Muscle of arm (tissue), 12 donors: ENCODE data around the gene PLXND1. TPM values are rescaled to one million over a fixed set of nuclear protein-coding genes. Genes with fewer than 3 reads are reported as not detected.
"Not testable (repeated sequence)": the region's sequence is repeated elsewhere in the genome, so short reads cannot be mapped to it uniquely, and the experiment has no call there.

ENCODE experiments used
- DNase-seq: peaks from one replicate; pipeline ENCODE4 v3.0.0-alpha.2; 2013
- polyA plus RNA-seq, 12 donors: library from polyadenylated mRNA; unstranded; fragments of 120-200 nt; gene quantifications; one replicate each; pipeline ENCODE4 v1.2.1, GENCODE V29; 2013; ENCODE audit not compliant: insufficient read length in 12 of 12

The PLXND1 gene
- polyA plus RNA-seq, 12 donors: 103 to 190 (median 122) TPM; not detected in 1

DNA sequence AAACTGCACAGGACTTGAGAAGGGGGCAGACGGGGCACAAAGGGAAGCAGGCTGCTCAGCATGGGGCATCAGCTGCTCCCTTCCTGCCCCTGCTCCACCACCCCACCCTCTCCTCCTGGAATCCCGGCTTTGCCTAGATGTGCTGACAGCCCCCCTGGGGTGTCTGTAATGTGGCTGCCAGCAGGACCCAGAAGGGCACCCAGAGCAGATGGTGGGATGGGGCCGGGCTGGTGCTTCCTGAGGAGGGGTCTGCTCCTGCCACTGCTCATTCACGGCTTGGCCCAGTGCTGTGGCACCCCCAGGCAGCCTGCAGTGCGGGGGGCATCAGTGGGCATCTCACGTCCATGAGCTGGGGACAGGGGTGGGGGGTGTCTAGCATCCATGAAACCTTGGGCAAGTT, 53.3 kb downstream of the PLXND1 start:
- DNase-seq: no peak

- DNase-seq: no peak
Measured at GRCh38 chr3:129552287-129553050, 54.0 kb downstream of the PLXND1 start.

DNA sequence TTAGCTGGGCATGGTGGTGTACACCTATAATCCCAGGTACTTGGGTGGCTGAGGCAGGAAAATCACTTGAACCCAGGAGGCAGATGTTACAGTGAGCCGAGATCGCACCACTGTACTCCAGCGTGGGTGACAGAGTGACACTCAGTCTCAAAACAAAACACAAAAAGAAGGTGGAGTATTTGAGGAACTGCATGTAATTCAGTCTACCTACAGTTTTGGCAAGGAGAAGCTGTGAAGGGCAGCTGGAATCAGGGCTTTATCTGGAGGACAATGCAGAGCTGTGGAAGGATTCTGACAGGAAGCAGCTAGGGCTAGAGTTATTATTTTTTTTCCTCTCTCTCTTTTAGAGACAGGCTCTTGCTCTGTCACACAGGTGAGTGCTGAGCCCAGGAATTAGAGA, 56.7 kb downstream of the PLXND1 start:
- no peak for DNase-seq

DNA sequence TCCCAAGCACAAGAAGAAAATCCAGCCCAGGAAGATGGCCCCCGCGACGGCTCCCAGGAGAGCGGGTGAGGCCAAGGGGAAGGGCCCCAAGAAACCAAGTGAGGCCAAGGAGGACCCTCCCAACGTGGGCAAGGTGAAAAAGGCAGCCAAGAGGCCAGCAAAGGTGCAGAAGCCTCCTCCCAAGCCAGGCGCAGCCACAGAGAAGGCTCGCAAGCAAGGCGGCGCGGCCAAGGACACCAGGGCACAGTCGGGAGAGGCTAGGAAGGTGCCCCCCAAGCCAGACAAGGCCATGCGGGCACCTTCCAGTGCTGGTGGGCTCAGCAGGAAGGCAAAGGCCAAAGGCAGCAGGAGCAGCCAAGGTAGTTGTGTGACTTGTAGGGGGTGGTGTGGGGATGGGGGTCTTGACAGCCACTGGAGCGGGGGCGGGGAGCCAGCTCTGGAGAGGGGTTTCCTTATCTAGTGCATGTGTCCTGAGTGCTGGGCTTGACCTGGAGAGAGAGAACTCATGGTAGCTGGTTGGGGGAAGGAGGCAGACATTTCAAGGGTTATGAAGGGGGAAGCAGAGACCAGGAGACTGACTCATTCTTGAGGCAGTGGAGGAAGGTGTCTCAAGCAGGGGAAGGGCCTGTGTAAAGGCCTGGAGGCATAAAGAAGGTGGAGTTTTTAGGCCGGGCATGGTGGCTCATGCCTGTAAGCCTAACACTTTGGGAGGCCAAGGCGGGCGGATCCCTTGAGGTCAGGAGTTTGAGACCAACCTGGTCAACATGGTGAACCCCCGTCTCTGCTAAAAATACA, 57.3 kb downstream of the PLXND1 start:
- DNase-seq: no peak

DNA sequence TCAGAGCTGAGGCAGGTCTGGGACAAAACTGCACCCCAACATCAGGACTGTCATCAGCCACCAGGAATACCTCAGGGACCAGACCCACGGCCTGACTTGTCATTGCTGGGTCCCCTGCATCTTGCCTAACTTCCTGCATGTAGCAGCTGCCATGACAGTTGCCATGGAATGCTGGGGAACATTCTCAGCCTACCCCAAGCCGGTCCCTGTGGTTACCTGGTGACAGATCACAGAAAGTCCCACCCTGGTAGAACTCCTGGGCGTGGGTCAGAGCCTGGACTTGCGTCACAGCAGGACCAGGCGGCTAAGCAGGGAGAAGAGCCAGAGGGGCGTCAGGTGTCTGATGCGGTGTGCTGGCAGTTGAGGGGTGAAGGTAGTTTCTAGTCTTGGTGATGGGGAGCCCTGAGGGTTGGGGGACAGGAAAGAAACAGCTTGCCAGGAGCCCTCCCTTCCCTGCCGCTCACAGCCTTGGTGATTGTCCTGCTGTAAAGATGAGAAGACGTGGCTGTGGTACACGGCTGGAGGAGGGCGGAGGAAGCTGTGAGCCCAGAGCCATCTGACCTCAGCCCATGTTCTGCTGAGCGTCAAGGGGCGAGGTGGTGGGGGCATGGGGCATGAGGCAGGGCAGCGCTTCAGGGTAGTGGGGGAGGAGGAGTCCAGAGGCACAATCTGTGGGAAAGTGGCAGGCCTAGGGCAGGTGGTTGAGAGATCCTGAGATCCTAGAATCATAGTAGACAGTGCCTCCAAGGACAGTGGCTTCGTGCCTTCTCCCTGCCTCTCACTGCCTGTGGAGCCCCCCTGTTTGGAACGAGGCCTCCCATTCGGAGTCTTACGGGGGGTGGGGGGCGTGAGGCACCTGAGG, 58.1 kb downstream of the PLXND1 start:
- DNase-seq: no peak

- no peak for DNase-seq
Measured at GRCh38 chr3:129547241-129547640, 59.2 kb downstream of the PLXND1 start.

DNA sequence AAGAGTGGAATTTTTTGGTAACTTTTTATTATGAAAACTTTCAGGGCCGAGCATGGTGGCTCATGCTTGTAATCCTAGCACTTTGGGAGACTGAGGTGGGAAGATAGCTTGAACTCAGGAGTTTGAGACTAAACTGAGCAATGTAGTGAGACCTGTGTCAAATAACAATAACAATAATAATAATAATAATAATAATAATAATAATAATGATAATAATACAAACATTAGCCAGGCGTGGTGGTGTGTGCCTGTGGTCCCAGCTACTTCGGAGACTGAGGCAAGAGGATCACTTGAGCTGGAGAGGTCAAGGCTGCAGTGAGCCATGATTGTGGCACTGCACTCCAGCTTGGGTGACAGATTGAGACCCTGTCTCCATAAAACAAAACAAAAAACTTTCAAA, 60.5 kb downstream of the PLXND1 start:
- DNase-seq: not testable (repeated sequence)

DNA sequence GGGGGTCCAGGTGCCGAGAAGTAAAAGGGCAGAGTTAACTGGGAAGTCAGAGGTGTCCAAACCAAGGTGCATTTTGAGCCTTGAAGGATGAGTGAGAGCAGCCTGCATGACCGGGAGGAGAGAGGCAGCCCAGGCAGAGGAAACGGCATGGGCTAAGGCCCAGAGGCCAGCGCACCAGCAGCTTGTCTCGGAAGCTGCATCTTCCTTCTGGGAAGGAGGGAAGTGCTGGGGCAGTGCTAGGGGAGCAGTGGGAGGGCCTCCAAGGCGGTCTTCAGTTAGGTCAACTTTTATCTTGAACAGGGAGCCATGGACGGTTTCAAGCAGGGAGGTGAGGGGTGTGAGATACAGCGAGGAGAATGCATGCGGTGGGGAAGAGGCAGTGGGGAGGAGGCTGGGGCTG, 62.5 kb downstream of the PLXND1 start:
- DNase-seq: no peak

GRCh38 chr3:129543156-129543790, 63.2 kb downstream of the PLXND1 start, which contains the start of gene H1-8:
Gene H1-8, plus strand, starts transcription at chr3:129543175. Its CDS starts 44 bp downstream, at chr3:129543219.
- DNase-seq: no peak

GRCh38 chr3:129542747-129543146, 63.7 kb downstream of the PLXND1 start:
- no peak for DNase-seq

DNA sequence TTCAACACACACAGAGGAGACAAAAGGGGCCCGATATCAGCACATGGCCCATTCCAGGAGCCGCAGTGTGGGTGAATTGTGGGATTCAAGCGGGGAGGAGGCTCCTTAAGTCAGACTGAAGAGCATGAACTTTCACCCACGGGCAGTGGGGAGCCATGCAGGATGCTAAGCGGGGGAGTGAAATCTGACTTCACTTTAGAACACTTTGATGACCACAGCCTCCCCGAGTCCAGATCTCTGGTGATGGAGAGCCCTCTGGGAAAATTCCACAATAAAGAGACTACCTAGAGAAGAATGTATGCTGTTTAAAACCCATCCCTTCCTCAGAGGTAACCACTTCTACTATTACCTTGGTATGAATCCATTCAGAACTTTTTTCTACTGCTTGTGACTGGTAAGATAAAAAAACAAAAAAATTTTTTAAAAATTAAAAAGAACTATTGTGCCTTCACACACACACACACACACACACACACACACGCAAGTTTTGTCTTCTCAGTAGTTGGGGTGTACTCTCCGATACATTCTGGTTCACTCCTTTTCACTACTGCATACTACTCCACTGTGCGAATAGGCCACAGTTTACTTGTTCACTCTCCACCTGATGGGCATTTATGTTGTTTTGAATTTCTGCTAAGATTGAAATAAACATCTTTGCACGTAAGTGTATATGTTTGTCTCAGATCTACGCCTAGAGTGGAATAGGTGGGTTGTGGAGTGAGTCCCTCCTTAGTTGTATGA, 65.5 kb downstream of the PLXND1 start:
- DNase-seq: no peak

DNA sequence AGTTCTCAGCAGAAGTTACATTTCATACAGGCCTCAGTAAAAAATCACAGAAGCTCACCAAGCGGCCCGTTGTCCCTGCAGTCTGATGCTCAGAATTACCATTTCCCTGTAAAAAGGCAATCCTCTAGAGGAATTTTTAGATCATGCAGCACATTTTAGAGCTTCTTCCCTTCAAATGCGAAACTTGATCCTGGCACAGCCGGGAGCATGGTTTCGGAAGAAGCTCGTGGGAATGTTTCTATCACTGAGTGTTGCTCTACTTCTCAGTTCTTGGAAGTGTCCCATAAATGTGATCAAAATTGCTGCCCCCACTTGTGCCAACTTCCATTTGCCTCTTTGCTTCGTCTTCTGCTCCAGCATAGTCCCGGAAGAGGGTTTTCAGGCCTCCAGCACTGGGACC, 67.3 kb downstream of the PLXND1 start:
- no peak for DNase-seq

- DNase-seq: no peak
Measured at GRCh38 chr3:129536804-129537203, 69.7 kb downstream of the PLXND1 start.

GRCh38 chr3:129536374-129536667, 70.2 kb downstream of the PLXND1 start:
- no peak for DNase-seq

- DNase-seq: no peak
Measured at GRCh38 chr3:129535075-129535474, 71.4 kb downstream of the PLXND1 start.

DNA sequence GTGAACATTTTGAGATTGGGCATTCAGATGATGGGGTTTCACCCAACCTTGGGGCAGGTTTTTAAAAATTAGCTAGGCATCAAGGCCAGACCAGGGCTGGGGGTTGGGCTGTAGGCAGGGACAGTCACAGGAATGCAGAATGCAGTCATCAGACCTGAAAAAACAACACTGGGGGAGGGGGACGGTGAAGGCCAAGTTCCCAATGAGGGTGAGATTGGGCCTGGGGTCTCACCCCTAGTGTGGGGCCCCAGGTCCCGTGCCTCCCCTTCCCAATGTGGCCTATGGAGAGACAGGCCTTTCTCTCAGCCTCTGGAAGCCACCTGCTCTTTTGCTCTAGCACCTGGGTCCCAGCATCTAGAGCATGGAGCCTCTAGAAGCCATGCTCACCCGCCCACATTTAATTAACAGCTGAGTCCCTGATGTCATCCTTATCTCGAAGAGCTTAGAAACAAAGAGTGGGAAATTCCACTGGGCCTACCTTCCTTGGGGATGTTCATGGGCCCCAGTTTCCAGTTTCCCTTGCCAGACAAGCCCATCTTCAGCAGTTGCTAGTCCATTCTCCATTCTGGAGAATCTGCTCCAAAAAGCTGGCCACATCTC, 71.9 kb downstream of the PLXND1 start:
- no peak for DNase-seq

GRCh38 chr3:129533406-129533805, 73.1 kb downstream of the PLXND1 start:
- DNase-seq: no peak

DNA sequence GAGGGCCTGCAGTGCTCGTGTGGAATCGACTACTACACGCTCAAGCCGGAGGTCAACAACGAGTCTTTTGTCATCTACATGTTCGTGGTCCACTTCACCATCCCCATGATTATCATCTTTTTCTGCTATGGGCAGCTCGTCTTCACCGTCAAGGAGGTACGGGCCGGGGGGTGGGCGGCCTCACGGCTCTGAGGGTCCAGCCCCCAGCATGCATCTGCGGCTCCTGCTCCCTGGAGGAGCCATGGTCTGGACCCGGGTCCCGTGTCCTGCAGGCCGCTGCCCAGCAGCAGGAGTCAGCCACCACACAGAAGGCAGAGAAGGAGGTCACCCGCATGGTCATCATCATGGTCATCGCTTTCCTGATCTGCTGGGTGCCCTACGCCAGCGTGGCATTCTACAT, 74.2 kb downstream of the PLXND1 start:
- no peak for DNase-seq

GRCh38 chr3:129531699-129532098, 74.8 kb downstream of the PLXND1 start:
- DNase-seq: no peak

- no peak for DNase-seq
Measured at GRCh38 chr3:129530821-129531220, 75.7 kb downstream of the PLXND1 start.
